SH-SY5Y (cell line): ENCODE measurements around the gene CEP104.

Experiments
- GATA2 ChIP-seq: IDR thresholded peaks from 2 replicates; pipeline ENCODE4 v1.6.1; 2011; ENCODE audit warnings: mild to moderate bottlenecking, low read depth, low read length
- GATA3 ChIP-seq: IDR thresholded peaks from 2 replicates; pipeline ENCODE4 v1.6.1; 2011; ENCODE audit warnings: low read depth, mild to moderate bottlenecking, low read length, moderate library complexity

CEP104 gene

DNA sequence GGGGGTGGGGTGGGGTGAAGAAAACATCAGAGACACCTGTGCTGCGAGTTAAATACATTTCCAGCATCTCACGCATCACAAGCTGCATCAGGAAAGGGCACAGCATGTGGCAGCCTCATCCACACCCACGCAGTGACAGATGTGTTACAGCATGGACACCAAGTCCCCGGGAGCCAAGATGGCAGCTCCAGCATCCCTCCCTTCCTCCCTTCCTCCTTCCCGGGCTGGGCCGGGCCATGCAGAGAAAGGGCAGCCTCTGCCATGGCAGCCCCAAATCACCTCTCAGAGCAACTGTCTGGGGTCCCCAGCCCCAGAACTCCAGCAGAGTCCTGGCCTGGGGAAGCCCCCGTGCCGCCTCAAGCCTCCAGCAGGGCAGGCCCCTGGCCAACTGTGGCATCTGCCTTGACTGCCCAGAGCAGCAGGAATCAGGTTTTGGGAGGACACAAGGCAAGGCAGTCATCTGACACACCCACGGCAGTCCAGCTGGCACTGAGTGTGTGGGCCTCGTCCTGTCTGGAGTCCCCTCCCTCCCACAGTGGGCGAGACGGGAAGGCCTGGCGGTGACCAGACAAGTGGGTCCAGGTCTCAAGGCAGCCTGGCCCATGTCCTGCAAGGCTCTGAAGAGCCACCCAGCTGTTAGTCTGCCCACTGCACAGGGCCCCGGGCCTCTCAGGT lies 78.3 kb downstream of the CEP104 start:
- TF ChIP-seq GATA3 (no peak), GATA2 (no peak)

DNA sequence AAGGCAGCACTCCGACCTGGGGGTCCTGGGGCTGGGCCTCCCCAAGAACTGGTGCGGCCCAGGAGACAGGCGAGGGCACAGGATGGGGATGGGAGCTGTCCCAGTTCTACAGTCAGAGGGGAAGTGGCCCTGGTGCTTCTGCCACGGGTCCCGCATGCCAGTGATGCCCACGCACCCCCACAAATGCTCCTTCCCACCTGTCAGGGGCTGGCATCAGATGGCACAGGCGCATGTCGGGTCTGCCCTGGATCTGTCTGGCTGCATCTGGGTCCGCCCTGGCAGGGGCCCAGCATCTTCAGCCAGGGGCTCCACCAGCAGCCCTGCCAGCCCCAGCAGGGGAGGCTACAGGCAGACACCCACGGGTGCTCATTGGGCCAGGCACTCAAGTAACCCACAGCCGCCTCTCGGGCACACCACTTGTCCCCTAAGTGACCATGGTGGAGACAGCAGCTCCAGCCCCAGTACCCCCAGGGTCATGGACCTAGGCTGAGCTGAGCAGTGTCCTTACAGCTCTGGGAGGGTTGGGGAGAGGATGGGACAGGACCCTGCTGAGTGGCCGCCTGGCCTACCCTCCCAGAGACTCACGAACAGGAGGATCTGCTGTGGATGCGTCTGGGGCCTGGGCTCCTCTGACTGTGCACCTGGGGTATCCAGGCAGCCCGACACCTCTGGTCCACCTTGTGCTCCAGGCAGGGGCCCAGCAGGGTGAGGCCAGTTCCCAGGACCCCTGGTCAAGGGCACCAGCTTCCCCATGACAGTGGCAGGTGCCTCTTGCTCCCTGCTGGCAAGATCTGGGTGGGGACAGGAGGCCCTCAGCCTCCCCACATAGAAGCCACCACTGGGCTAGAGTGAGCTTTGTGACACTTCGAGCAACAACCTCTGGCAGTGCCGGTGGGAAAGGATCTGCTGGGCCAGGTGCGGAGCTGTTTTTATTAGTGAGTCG lies 79.1 kb downstream of the CEP104 start:
- TF ChIP-seq GATA3 (no peak), GATA2 (no peak)

DNA sequence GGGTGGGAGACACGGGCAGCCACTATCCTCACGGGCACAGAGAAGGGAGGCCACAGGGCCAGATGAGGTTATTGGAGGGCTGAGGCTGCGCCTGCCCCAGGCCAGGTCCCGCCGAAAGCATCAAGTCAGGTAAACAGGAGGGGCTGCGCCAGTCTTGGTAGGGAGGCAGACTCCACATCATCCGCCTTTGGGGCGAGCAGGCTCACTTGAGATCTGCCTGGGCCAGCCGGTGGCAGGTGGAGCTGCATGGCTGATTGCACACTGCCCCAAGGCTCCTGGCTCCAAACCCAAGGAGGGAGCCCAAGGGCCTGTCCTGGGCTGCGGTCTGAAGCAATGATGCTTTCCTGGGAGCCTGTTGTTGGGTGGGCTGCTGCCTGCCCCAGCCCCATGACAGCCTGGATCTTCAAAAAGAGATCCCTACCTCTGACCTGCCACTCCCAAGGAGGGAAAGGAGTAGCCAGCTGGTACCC lies 79.9 kb downstream of the CEP104 start:
- TF ChIP-seq GATA3 (no peak), GATA2 (no peak)

DNA sequence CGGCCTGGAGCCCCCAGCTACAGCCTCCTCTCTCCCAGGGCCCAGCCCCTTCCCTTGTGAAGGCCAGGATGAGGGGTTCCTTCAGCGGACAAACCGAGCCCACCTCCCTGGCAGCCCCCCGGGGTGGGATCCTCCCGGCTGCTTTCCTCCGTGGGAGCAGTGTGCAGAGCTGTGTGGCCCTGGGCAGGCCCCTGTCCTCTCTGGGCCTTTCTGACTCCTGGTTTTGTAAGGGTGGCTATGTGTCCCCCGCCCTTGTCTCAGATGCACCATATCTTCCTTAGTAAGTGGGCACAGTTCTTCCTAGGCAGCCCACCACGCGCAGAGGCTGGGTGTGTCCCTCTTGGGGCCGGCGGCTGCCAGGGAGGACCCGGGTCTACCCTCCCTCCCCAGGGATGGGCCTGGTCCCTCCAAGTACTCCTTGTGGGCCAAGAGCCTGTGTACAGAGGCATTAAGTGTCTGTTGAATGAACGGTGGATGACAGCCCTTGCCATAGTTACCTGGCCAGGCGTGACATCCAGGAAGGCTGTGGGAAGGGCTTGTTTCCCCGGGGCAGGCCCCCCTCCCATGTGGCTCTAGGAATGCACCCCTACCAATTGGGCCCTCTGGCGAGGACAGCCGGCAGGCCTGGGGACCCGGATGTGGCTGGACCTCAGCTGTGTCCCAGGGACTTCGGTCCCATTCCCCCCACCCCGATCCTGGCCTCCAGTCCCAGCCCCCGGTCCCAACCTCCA lies 80.6 kb downstream of the CEP104 start:
- no peak for TF ChIP-seq GATA2
- no peak for TF ChIP-seq GATA3

DNA sequence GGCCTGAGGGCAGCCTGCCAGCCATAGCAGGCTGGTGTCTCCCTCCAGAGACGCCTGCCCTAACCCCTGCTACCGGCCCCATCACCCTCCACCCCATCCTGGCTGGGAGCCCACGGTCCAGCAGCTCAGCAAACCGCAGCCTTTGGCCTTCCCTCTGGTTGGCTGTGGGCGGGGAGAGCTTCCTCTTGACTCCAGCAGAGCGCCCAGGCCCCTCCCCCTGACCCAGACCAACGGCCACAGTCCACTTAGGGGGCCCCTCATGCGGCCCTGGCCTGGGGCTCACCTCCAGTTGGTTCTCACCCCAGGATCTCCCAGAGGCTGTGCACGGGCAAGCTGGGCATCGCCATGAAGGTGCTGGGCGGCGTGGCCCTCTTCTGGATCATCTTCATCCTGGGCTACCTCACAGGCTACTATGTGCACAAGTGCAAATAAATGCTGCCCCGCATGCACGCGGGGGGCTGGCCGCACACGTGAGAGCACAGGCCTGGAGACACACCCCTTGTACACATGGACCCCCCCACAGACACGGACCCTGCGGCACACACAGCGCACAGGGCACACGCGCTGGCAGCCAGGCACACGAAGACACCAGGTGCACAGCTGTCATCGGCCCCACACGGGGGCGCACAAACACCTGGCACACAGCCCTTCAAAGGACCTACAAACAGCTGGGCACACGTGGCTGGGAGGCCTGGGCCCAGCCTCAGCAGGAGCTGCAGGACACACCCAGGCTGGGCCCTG lies 81.4 kb downstream of the CEP104 start:
- no peak for TF ChIP-seq GATA3
- TF ChIP-seq GATA2, result no peak

DNA sequence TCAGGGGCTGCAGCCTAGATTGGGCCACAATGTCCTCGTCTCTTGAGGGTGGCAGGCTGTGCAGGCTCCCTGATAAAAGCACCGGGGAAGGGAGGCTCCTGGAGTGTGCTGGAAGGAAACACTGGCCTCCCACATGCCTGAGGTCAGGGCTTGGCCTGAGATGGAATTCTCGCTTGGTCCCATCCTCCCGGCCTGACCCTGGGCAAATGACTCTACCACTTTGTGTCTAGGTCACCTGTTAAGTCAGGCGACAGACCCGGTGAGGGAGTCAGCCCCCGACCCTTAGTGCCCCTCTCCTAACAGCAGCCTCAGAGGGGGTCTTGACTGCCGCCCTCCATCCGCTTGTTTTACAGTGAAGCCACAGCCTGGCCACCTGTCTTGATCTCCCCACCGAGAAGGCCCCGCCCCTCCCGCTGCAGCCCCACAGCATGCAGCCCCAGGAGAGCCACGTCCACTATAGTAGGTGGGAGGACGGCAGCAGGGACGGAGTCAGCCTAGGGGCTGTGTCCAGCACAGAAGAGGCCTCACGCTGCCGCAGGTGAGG lies 82.0 kb downstream of the CEP104 start:
- TF ChIP-seq GATA3, result no peak
- no peak for TF ChIP-seq GATA2

DNA sequence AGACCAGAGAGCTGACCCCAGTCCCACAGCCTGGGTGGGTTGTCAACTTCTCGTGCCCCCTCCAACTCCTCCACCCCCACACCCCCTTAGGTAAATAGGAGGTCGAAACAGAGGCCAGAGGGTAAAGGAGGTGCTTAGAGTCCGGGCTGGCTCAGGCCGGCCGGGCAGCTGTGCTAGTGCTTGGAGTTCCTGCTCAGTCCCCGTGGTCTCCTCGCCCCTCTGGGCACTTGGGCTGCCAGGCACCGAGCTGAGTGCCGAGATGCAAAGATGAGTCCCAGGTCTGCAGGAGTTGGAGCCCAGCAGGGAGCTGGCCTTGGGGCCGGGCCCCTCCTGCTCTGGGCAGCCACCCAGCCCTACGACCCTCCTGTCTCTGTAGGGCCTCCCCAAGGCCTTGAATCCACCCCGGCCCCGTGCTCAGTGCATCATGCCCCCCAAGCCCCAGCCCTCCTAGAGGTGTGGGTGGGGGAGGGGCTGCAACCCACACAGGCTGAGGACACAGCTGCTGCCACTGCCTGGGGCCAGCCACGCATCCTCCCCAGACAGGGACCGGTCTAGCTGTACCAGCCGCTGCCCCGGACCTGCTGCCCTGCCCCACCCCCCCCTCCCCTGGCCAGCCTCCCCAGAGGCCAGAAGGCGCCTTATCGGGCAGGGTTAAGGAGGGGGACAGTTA lies 82.6 kb downstream of the CEP104 start:
- TF ChIP-seq GATA3 (no peak), GATA2 (0 out of 2 replicates have a peak, but pooled peaks have one; percentile 14)

DNA sequence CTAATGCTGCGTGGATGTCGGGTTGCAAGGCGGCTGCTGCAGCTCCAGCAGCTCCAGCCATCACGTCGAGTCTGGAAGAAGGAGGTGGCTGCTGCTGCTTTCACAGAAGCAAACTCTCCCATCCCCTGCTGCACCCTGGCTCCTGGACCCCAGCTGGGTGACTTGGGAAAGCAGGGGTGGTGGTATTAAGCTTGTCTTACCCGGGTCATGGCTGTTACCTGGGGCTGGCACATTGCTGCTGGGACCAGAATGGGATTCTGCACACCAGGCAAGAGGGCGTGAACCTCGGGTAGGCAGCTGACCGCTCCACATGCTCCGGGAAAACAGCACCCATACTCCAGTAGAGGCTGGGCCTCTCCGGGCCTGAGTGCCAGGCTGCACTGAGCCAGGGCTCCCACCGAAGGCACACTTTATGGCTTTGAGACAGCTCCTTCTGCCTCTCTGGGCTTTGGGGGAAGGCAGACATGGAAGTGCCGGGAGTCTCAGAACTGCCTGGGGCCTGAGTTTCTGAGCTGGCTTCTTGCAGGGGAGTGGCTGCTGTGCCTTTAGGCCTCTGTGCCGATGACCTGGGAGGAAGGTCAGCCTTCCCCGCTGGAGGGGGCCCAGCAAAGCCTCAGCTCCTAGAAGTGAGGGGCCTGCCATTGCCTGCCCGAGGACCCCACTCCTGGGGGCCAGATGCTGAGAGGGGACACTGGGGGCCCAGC lies 83.3 kb downstream of the CEP104 start:
- no peak for TF ChIP-seq GATA2

DNA sequence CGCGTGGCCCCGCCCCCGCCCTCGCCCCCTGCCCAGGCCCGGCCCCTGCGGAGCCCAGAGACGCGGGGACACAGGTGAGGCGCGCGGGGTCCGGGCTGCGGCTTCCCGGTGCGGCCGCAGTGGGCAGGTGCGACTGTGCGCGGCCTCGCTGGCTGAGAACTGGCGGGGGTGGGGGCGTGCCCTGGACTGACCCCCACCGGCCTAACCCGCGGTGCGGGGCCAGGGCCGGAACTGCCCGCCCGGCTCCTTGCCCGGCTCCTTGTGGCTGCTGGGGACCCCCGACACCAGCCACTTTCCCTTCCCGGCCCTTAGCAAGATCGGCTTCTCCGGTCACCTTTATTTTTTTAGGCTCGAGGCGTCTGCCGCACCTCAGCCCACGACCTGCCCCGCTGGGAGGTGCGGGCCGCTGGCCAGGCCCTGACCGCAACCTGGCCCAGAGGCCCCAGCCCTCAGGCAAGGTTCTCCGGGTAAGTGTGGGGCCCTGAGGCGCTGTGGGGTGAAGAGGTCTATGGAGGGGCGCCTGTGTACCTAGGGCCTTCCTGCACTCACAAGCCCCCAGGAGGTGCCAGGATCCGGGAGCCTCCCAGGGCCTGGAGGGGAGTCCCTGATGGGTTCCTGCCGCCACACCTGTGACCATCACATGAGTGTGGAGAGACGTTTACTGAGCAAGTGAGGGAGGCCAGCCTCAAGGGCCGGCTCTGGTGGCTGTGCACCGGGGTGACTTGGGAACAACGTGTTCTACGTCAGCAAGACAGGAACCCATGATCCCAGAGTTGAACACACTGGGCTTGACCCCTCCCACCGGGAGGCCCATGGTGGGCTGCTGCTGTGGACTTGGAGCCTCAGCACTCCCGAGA lies 84.1 kb downstream of the CEP104 start, which contains the start of gene SMIM1:
Gene SMIM1, plus strand, starts transcription at position 35 of the 857 bp plus-strand sequence. CDS start 2,625 bp downstream, outside the sequence.
- TF ChIP-seq GATA2 (no peak), GATA3 (no peak)

DNA sequence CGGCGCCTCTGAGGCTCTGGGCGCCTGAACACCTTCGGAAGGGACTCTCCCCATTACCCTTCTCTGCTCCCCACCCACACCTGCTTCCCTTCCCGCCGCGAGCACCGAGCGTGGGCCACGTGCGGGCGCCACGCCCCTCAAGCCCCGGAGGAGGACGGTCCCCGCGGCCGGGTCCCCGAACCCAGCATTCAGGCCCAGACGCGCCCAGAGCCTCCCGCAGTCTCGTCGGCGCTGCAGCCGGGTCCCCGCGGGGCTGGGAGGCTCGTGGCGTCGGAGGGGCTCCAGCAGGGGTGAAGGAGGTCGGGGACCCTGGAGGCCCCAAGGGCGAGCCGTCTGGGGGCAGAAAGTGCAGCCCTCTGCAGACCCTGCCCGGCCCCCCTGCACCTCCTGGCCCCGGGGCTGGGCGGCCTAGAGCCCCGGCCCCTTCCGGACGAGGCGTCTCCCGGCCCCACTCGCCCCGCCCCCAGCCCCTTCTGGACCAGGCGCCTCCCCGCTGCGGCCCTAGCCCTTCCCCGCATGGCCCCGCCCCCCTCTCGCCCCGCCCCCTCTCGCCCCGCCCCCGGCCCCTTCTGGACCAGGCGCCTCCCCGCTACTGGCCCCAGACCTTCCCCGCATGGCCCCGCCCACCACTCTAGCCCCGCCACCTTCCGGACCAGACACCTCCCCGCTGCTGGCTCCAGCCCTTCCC lies 84.8 kb downstream of the CEP104 start:
- TF ChIP-seq GATA2 (no peak), GATA3 (no peak)
